GM19193 (cell line): Measurements from ENCODE around the gene VEPH1.

ENCODE experiments used
- POLR2A ChIP-seq: IDR thresholded peaks from 4 replicates; pipeline ENCODE4 v1.6.1; 2011; ENCODE audit not compliant: insufficient read depth, insufficient read length; ENCODE audit errors: extremely low read depth

Gene VEPH1

DNA sequence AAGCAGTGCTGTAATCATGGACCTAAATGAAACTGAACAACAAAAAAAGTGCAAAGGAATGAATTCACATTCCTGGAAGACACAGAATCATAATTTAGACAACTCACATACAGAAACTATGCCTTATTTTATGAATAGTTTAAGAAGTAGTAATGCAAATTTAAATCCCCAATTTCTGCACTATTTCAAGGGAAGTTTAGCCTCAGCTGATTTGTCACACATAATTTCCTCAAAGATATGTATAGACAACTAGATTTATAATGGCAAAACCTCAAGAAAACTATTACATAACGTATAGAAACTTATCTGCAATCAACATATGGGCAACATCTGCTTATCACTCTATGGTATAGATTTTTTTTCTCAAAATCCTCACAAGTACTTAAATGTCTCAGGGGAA is 74.4 kb downstream of the VEPH1 start:
- no peak for TF ChIP-seq POLR2A

DNA sequence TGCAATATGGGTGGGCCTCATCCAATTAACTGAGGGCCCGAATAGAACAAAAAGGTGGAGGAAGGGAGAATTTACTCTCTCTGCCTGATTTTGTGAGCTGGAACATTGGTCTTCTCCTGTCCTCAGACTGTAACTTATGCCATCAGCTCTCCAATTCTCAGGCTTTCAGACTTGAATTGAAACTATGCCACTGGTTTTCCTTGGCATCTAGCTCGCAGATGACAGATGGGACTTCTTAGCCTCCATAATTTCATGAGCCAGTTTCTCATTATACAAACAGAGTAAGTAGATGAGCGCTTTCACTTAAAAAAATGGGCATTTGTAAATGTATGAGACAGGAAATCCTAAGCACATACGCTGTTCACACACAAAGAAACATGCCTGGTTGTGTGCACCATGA is 75.3 kb downstream of the VEPH1 start:
- TF ChIP-seq POLR2A = no peak

- no peak for TF ChIP-seq POLR2A
Observed at GRCh38 chr3:157423337-157423736, 79.9 kb downstream of the VEPH1 start.

DNA sequence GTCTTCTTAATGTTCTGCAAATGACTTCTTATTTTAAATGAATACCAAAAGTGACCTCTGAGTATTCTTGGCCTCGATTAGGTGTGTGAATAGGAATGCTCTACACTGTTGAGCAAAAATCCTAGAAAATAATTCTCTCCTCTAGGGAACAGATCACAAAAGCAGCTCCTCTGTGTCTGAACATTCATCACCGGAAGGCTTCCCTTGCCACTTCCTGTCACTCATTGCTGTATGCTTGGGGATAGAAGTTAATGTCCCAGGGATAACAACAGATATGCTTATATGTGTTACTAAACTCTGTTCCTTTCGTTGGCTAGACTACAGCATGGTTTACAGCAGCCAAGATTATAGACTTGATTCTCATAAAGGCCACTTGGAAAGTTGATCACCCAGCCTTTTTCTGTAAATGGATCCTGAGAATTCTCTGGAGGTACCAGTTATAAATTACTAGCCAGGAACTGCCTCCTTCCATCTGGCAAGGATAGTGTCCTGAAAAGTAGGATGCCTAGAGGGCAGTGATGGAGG is 82.5 kb downstream of the VEPH1 start:
- no peak for TF ChIP-seq POLR2A

- TF ChIP-seq POLR2A = no peak
Observed at GRCh38 chr3:157418104-157418503, 85.1 kb downstream of the VEPH1 start.

DNA sequence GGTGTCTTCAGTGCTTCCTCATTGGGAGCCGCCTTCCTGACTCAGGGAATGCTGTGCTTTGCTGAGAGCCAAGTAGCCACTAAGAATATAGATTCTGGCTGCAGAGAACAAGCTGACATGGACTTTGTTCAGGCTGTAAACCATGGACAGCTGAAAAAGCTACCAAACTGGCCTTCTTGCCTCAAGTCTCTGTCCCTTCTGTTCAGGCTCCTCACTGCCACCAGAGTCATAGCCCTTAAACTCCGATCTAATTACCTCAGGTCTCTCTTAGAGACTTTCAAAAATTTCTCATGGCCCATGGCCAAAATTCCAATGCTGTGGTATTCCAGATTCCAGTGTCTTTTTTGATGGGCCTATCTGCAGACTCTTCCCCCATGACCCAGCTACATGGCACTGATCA is 86.0 kb downstream of the VEPH1 start:
- no peak for TF ChIP-seq POLR2A

- no peak for TF ChIP-seq POLR2A
Observed at GRCh38 chr3:157416347-157417087, 86.7 kb downstream of the VEPH1 start.

GRCh38 chr3:157414861-157415260 is 88.4 kb downstream of the VEPH1 start:
- TF ChIP-seq POLR2A = no peak

DNA sequence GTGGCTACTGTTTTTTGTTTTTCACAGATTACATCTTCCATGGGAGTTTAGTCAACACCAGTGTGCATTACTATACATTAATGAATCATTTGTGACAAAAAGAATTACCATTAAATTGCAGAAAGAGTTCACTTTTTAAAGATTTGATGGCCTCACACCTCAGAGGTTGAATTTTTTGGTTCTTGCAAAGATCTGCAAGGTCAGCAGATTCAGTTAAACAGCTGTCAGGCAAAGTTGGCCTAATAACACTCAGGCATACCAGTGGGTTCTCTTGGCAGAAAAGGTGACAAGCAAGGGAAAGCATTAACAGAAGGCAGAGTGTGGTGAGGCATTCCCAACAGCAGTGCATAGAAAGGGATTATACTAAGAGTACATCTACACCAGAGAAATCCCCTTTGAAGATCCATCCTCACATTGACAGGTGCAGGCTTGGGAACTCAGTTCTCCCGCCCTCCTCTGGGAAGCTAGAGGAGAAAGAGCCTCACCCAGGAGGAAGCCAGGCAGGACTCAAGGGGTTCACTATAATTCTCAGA is 90.8 kb downstream of the VEPH1 start:
- TF ChIP-seq POLR2A = no peak

- TF ChIP-seq POLR2A = no peak
Observed at GRCh38 chr3:157410945-157411344, 92.3 kb downstream of the VEPH1 start.

GRCh38 chr3:157409516-157409915 is 93.7 kb downstream of the VEPH1 start:
- no peak for TF ChIP-seq POLR2A

DNA sequence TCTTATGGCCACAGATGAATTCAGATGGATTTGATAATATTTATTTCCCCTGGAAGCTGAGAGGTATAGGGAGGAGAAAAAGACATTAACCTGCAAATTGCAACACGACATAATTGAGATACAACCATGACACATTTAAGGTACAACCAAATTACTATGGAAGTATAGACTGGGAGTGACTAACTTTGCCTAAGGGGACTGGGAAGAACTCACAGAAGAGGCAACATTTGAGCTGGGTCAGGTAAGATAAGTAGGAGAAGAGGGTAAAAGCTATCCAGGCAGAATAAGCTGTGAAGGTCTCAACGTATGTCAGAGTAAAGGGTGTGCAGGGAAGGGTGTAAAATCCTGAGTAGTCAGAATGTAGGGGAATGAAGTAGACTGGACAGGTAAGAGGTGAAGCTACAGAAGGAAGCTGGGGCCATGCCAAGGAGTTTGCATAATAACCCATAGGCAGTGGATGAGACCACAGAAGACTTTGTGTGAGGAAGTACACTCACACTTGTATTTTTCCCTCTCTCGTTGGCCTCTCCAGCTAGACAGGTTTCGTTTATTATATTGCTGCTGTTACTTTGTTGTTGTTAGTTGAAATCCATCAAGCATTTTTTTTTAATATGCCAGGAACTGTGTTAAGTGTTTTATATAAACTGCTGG is 94.6 kb downstream of the VEPH1 start:
- TF ChIP-seq POLR2A = no peak

GRCh38 chr3:157407769-157408168 is 95.4 kb downstream of the VEPH1 start:
- TF ChIP-seq POLR2A = no peak

DNA sequence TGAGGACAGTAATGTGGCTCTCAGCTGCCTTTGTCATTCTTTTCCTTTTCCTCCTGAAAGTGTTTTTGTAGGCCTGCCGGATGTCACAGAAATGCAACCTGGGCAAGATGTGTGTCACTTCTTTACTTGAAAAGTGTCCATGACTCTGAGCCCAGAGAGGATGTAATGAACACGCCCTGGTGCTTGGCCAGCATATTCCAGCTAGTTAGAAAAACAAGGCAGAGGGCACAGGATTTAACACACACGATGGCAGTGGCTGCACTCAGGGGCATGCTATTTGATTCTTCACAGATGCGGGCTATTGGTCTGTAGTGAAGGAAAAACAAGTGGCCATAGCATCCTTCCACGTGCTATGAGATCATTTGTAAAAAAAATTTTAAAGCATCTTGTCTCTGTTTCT is 96.8 kb downstream of the VEPH1 start:
- no peak for TF ChIP-seq POLR2A

- TF ChIP-seq POLR2A = no peak
Observed at GRCh38 chr3:157405457-157405856, 97.8 kb downstream of the VEPH1 start.

GRCh38 chr3:157404381-157404780 is 98.8 kb downstream of the VEPH1 start:
- TF ChIP-seq POLR2A = no peak
